GM18868 (cell line): ENCODE results near the gene UPF2.
"Not testable (repeated sequence)": the region's sequence is repeated elsewhere in the genome, so short reads cannot be mapped to it uniquely, and the experiment has no call there.

Source experiments
- ATAC-seq: cut with Tn5 transposase; IDR thresholded peaks from one replicate; pipeline ENCODE4 v1.9.1; 2021; ENCODE audit warnings: mild to moderate bottlenecking, moderate library complexity; ENCODE audit not compliant: unreplicated experiment

Gene UPF2

GRCh38 chr10:12042797-12043651, at the start of gene UPF2:
UPF2 (minus strand) TSS chr10:12042809; CDS start chr10:12035423, 7,386 bp downstream.
- ATAC-seq: peak; percentile 57

- ATAC-seq: no peak
These were observed 48.8 kb upstream of the UPF2 start for GRCh38 chr10:12091421-12091820.

- no peak for ATAC-seq
These were observed 46.3 kb upstream of the UPF2 start for GRCh38 chr10:12088919-12089318.

GRCh38 chr10:12081879-12082557, 39.4 kb upstream of the UPF2 start:
- no peak for ATAC-seq

- no peak for ATAC-seq
These were observed 38.9 kb upstream of the UPF2 start for GRCh38 chr10:12081470-12081869.

GRCh38 chr10:12077580-12078180, 35.1 kb upstream of the UPF2 start:
- ATAC-seq: peak; percentile 40

- no peak for ATAC-seq
These were observed 30.9 kb upstream of the UPF2 start for GRCh38 chr10:12073526-12073925.

GRCh38 chr10:12071441-12071840, 28.8 kb upstream of the UPF2 start:
- ATAC-seq: not testable (repeated sequence)

GRCh38 chr10:12068449-12069269, 26.1 kb upstream of the UPF2 start, which contains the start of gene DHTKD1:
DHTKD1 (plus strand) TSS chr10:12068954; CDS start chr10:12069034, 80 bp downstream.
- ATAC-seq: peak; percentile 98

- no peak for ATAC-seq
These were observed 24.7 kb upstream of the UPF2 start for GRCh38 chr10:12067336-12067735.

GRCh38 chr10:12063483-12063818, 20.8 kb upstream of the UPF2 start:
- ATAC-seq: no peak

- ATAC-seq: no peak
These were observed 20.3 kb upstream of the UPF2 start for GRCh38 chr10:12062754-12063482.

GRCh38 chr10:12061124-12061523, 18.5 kb upstream of the UPF2 start:
- ATAC-seq: no peak

GRCh38 chr10:12056748-12057147, 14.1 kb upstream of the UPF2 start:
- ATAC-seq: no peak

GRCh38 chr10:12055732-12056131, 13.1 kb upstream of the UPF2 start:
- ATAC-seq: no peak

- ATAC-seq: no peak
These were observed 8.6 kb upstream of the UPF2 start for GRCh38 chr10:12051241-12051640.

- no peak for ATAC-seq
These were observed 7.9 kb upstream of the UPF2 start for GRCh38 chr10:12050528-12050927.

GRCh38 chr10:12048547-12048946, 5.9 kb upstream of the UPF2 start:
- peak; percentile 36 for ATAC-seq

GRCh38 chr10:12045596-12045995, 3.0 kb upstream of the UPF2 start:
- no peak for ATAC-seq

GRCh38 chr10:12042409-12042796, 206 bp downstream of the UPF2 start:
- ATAC-seq: peak; percentile 5
